GM10847 (cell line): ENCODE measurements around the gene NPIPA8.
"Not testable (repeated sequence)": the region's sequence is repeated elsewhere in the genome, so short reads cannot be mapped to it uniquely, and the experiment has no call there.

ENCODE experiments used
- POLR2A ChIP-seq: IDR thresholded peaks from 2 replicates; pipeline ENCODE4 v1.6.1; 2011; ENCODE audit not compliant: insufficient read length; ENCODE audit errors: extremely low read depth

Gene NPIPA8

DNA sequence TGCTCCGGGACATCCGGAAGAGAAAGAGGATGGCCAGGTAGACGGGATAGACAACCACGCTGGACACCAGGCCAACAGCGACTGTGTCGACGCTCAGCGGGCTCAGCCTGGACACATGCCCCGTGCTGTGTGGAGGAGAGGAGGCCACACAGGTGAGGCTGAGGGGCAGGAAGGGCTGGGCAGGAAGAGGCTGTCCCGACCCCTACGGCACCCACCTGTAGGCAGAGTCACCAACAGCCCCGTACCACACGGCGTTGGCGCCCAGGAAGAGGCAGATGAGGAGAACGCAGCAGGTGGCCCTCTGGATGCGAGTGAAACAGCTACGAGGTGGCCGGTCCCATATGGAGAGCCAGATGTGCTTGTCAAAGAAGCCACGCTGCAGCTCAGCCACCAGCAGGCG lies at the start of gene NPIPA8:
NPIPA8 (minus strand) TSS at position 101 of the 400 bp plus-strand sequence. CDS start 4,074 bp downstream, outside the sequence.
- not testable (repeated sequence) for TF ChIP-seq POLR2A
